CD14-positive monocyte (primary cell): ENCODE measurements around the gene NFXL1. TPM values are rescaled to one million over a fixed set of nuclear protein-coding genes. Genes with fewer than 3 reads are reported as not detected.

Experiments
- DNase-seq, 3 donors: peaks; one replicate each; pipeline ENCODE4 v3.0.0-alpha.2; 2011 to 2022
- H2AFZ ChIP-seq: 2 replicates; pipeline ENCODE4 v1.6.0; 2012; ENCODE audit warnings: mild to moderate bottlenecking, low read depth, low read length, inconsistent platforms; ENCODE audit not compliant: insufficient read depth, poor library complexity, severe bottlenecking
- H3K27ac ChIP-seq, 2 donors: 1 replicate in 1 of 2; 2 replicates in 1 of 2; pipeline ENCODE4 v1.5.1; 2012 to 2013; ENCODE audit warnings: low read length in 2 of 2, control low read depth in 1 of 2, inconsistent platforms in 1 of 2, low read depth in 1 of 2, mild to moderate bottlenecking in 1 of 2
- H3K27me3 ChIP-seq, 2 donors: one replicate each; pipeline versions ENCODE4 v1.6.0 to v1.6.1; 2011 to 2013; ENCODE audit warnings: low read length in 2 of 2; ENCODE audit not compliant: control insufficient read depth in 2 of 2, insufficient read depth in 2 of 2
- H3K36me3 ChIP-seq, 2 donors: replicated peaks in 1 of 2; 1 replicate in 1 of 2; 2 replicates in 1 of 2; pipeline versions ENCODE4 v1.5.1 to v1.6.1; 2012 to 2013; ENCODE audit warnings: low read length in 2 of 2, control low read depth in 1 of 2, inconsistent platforms in 1 of 2, mild to moderate bottlenecking in 1 of 2; ENCODE audit not compliant: insufficient read depth in 2 of 2, control insufficient read depth in 1 of 2
- H3K4me1 ChIP-seq, 2 donors: 1 replicate in 1 of 2; 2 replicates in 1 of 2; pipeline versions ENCODE4 v1.5.1 to v1.6.1; 2012 to 2013; ENCODE audit warnings: low read length in 2 of 2, control low read depth in 1 of 2, inconsistent platforms in 1 of 2, mild to moderate bottlenecking in 1 of 2, moderate library complexity in 1 of 2; ENCODE audit not compliant: insufficient read depth in 2 of 2, control insufficient read depth in 1 of 2
- H3K4me2 ChIP-seq: replicated peaks from 2 replicates; pipeline ENCODE3; 2012; ENCODE audit warnings: low read length, moderate library complexity, mild to moderate bottlenecking; ENCODE audit not compliant: poor library complexity, severe bottlenecking; ENCODE audit errors: extremely low read depth
- H3K4me3 ChIP-seq, 3 experiments: fragments of 200-600 bp in 1 of 3; sonication (generic) in 1 of 3; replicated peaks in 1 of 3; 1 replicate in 2 of 3; 2 replicates in 1 of 3; pipeline ENCODE4 v1.5.1; 2011 to 2013; ENCODE audit warnings: low read length in 3 of 3, mild to moderate bottlenecking in 3 of 3, control low read depth in 2 of 3, low read depth in 2 of 3, inconsistent platforms in 1 of 3, moderate library complexity in 1 of 3
- H3K79me2 ChIP-seq: 2 replicates; pipeline ENCODE4 v1.6.0; 2012; ENCODE audit warnings: mild to moderate bottlenecking, control low read depth, inconsistent platforms, low read length, moderate library complexity; ENCODE audit not compliant: insufficient read depth
- H3K9ac ChIP-seq: 2 replicates; pipeline ENCODE4 v1.6.0; 2017; ENCODE audit warnings: low read length, mild to moderate bottlenecking; ENCODE audit not compliant: insufficient read depth, poor library complexity, severe bottlenecking
- H3K9me3 ChIP-seq, 2 donors: replicated peaks in 1 of 2; 1 replicate in 1 of 2; 2 replicates in 1 of 2; pipeline versions ENCODE4 v1.5.1 to v1.6.1; 2012 to 2013; ENCODE audit warnings: low read length in 2 of 2, control low read depth in 1 of 2; ENCODE audit not compliant: control insufficient read depth in 1 of 2, insufficient read depth in 1 of 2
- H4K20me1 ChIP-seq: 2 replicates; pipeline ENCODE4 v1.6.0; 2012; ENCODE audit warnings: mild to moderate bottlenecking, low read length, control low read depth, moderate library complexity; ENCODE audit not compliant: insufficient read depth
- H3K27ac Mint-ChIP-seq, 7 donors: one replicate each; pipeline ENCODE4 v1.8.0; 2020; ENCODE audit warnings: mild to moderate bottlenecking in 7 of 7, mixed read lengths in 7 of 7, moderate library complexity in 6 of 7, inconsistent platforms in 2 of 7
- H3K27me3 Mint-ChIP-seq, 3 donors: one replicate each; pipeline ENCODE4 v1.8.0; 2021 to 2022; ENCODE audit warnings: low read depth in 3 of 3, mild to moderate bottlenecking in 3 of 3, mixed read lengths in 3 of 3, moderate library complexity in 3 of 3, inconsistent platforms in 1 of 3
- H3K36me3 Mint-ChIP-seq, 2 donors: one replicate each; pipeline ENCODE4 v1.8.0; 2020; ENCODE audit warnings: mixed read lengths in 2 of 2, inconsistent platforms in 1 of 2, mild to moderate bottlenecking in 1 of 2
- H3K4me1 Mint-ChIP-seq: one replicate; pipeline ENCODE4 v1.8.0; 2020; ENCODE audit warnings: mild to moderate bottlenecking, mixed read lengths
- H3K4me3 Mint-ChIP-seq, 2 donors: one replicate each; pipeline ENCODE4 v1.8.0; 2020; ENCODE audit warnings: mild to moderate bottlenecking in 2 of 2, mixed read lengths in 2 of 2, moderate library complexity in 1 of 2
- H3K9me3 Mint-ChIP-seq, 7 donors: one replicate each; pipeline ENCODE4 v1.8.0; 2020 to 2022; ENCODE audit warnings: mixed read lengths in 7 of 7, mild to moderate bottlenecking in 6 of 7, moderate library complexity in 6 of 7, inconsistent platforms in 2 of 7
- CTCF ChIP-seq: fragments of 200-600 bp; IDR thresholded peaks from one replicate; pipeline ENCODE4 v1.8.0; 2022; ENCODE audit warnings: antibody characterized with exemption, mild to moderate bottlenecking
- WGBS: methylation state at CpG from one replicate; pipeline ENCODE4 v1.1.5; 2013; ENCODE audit warnings: missing lambda C conversion rate; ENCODE audit not compliant: insufficient coverage; 5-methylcytosine and 5-hydroxymethylcytosine counted together
- intact Hi-C, 2 donors: fragments of 100-400 bp; cut with micrococcal nuclease; formaldehyde crosslinking; loops; one replicate each; pipeline versions ENCODE4 v1.15.0 to v1.15.1; 2023
- polyA plus RNA-seq, 3 donors: library from polyadenylated mRNA; depleted of rRNA in 1 of 3; unstranded in 2 of 3; stranded (reverse) in 1 of 3; fragments of 300-500 nt in 2 of 3; fragments of >200 nt in 1 of 3; fragmentation: Illumina TruSeq in 2 of 3; gene quantifications; 1 replicate in 2 of 3; 2 replicates in 1 of 3; pipeline ENCODE4 v1.2.3, GENCODE V29; 2012 to 2021

The NFXL1 gene
- polyA plus RNA-seq, 3 donors: 3.6 to 26.2 (median 10.6) TPM

DNA sequence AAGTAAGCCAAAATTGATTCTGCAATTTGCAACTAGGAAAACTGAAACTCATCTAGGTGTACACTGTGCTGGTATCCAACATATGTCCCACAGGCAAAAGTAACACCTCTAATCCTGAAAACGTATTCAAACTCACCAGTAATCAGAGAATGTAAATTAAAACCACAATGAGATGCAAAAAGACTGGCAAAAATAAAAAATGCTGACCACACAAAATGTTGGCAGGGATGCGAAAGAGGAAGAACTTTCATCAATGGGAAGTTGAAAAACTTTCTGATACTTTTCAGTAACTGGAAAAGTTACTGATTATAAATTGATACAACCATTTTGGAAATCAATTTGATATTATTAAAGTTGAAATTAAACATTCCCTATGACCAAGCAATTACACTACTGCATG is 56.4 kb downstream of the NFXL1 start:
- intact Hi-C loops: no loop called here
- Mint-ChIP-seq H3K36me3 (peaks cover 33 to 47% of the 10 kb centered on the region in 2 donors), H3K27me3 (no peaks in the 10 kb centered on the region), H3K4me1 (peaks cover 11% of the 10 kb centered on the region), H3K27ac (no peak overlapping the region), H3K9me3 (peaks cover 0 to 2% (median 0%) of the 10 kb centered on the region in 7 donors), H3K4me3 (no peak overlapping the region)
- Histone ChIP-seq H3K79me2 (no peaks in the 10 kb centered on the region), H3K4me1 (peaks cover 6 to 11% of the 10 kb centered on the region in 2 donors), H3K27me3 (no peaks in the 10 kb centered on the region), H3K27ac (no peak overlapping the region), H3K4me3 (no peak overlapping the region), H3K9ac (no peak overlapping the region), H3K36me3 (peaks cover 0 to 64% of the 10 kb centered on the region in 2 donors), H3K4me2 (peak overlapping the region; percentile 2), H3K9me3 (no peaks in the 10 kb centered on the region), H4K20me1 (peaks cover 7% of the 10 kb centered on the region), H2AFZ (no peak overlapping the region)
- no CpG with 5 or more reads among the region's 2 CpGs for whole genome bisulfite sequencing
- no peak for TF ChIP-seq CTCF
- no peak for DNase-seq

DNA sequence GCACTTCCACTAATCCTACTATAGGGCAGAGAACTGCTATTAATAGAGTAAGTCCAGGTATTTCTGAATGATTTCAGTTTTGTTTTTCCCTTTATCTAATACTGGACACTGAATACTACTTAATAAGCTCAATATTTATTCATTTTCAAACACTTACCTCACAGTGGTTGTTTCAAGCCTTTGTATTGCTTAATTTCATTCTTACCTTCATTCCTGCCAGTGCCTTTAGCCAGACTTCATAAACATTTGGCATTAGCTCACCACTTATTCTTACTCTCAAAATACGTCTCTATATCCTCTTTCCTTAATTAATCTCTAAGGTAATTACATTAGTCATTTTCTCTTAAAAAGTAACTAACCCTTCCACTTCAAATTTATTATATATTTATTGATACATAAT is 57.7 kb downstream of the NFXL1 start:
- Histone ChIP-seq H2AFZ (no peak overlapping the region), H4K20me1 (peaks cover 7% of the 10 kb centered on the region), H3K4me3 (no peak overlapping the region), H3K9ac (no peak overlapping the region), H3K79me2 (no peaks in the 10 kb centered on the region), H3K4me2 (no peak overlapping the region), H3K9me3 (no peaks in the 10 kb centered on the region), H3K36me3 (peaks cover 0 to 62% of the 10 kb centered on the region in 2 donors), H3K27me3 (no peaks in the 10 kb centered on the region), H3K27ac (no peak overlapping the region), H3K4me1 (peaks cover 6 to 11% of the 10 kb centered on the region in 2 donors)
- H3K36me3 Mint-ChIP-seq: peaks cover 36 to 47% of the 10 kb centered on the region in 2 donors
- H3K27ac Mint-ChIP-seq: no peak overlapping the region
- WGBS: no CpG with 5 or more reads among the region's 1 CpG
- no peak for DNase-seq
- no peak overlapping the region for H3K4me3 Mint-ChIP-seq
- intact Hi-C loops: no loop called here
- H3K27me3 Mint-ChIP-seq: no peaks in the 10 kb centered on the region
- H3K4me1 Mint-ChIP-seq: peaks cover 11% of the 10 kb centered on the region
- peaks cover 0 to 2% (median 0%) of the 10 kb centered on the region in 7 donors for H3K9me3 Mint-ChIP-seq
- no peak for TF ChIP-seq CTCF
